Effector CD8-positive, alpha-beta T cell (primary cell): ENCODE data around the gene ASPHD2.
"Not testable (repeated sequence)": the region's sequence is repeated elsewhere in the genome, so short reads cannot be mapped to it uniquely, and the experiment has no call there.

Experiments used
- DNase-seq: peaks from one replicate; lab custom pipeline; 2025; lab: John Stamatoyannopoulos, UW

ASPHD2 gene

GRCh38 chr22:26416670-26417276 is 12.3 kb upstream of the ASPHD2 start:
- DNase-seq = no peak

GRCh38 chr22:26417406-26417805 is 11.7 kb upstream of the ASPHD2 start:
- DNase-seq = no peak

GRCh38 chr22:26418620-26419019 is 10.4 kb upstream of the ASPHD2 start:
- no peak for DNase-seq

- DNase-seq = no peak
Observed at GRCh38 chr22:26426924-26427323, 2.1 kb upstream of the ASPHD2 start.

- DNase-seq = no peak
Observed at GRCh38 chr22:26429458-26430286, 612 bp downstream of the ASPHD2 start.

- DNase-seq = no peak
Observed at GRCh38 chr22:26430600-26430999, 1.5 kb downstream of the ASPHD2 start.

- DNase-seq = no peak
Observed at GRCh38 chr22:26431261-26431995, 2.4 kb downstream of the ASPHD2 start.

- no peak for DNase-seq
Observed at GRCh38 chr22:26432619-26433311, 3.7 kb downstream of the ASPHD2 start.

GRCh38 chr22:26433805-26434204 is 4.7 kb downstream of the ASPHD2 start:
- no peak for DNase-seq

- no peak for DNase-seq
Observed at GRCh38 chr22:26435327-26436093, 6.5 kb downstream of the ASPHD2 start.

- no peak for DNase-seq
Observed at GRCh38 chr22:26436903-26437515, 7.9 kb downstream of the ASPHD2 start.

- no peak for DNase-seq
Observed at GRCh38 chr22:26437694-26438392, 8.8 kb downstream of the ASPHD2 start.

GRCh38 chr22:26438776-26439175 is 9.7 kb downstream of the ASPHD2 start:
- not testable (repeated sequence) for DNase-seq

GRCh38 chr22:26439559-26439958 is 10.5 kb downstream of the ASPHD2 start:
- no peak for DNase-seq

GRCh38 chr22:26442086-26442756 is 13.2 kb downstream of the ASPHD2 start:
- DNase-seq = no peak

GRCh38 chr22:26443901-26444690 is 15.0 kb downstream of the ASPHD2 start:
- DNase-seq = no peak

- DNase-seq = no peak
Observed at GRCh38 chr22:26444777-26445176, 15.7 kb downstream of the ASPHD2 start.

GRCh38 chr22:26445577-26446275 is 16.7 kb downstream of the ASPHD2 start:
- no peak for DNase-seq
